ENCODE results near the gene TRPT1.

Gene TRPT1

DNA sequence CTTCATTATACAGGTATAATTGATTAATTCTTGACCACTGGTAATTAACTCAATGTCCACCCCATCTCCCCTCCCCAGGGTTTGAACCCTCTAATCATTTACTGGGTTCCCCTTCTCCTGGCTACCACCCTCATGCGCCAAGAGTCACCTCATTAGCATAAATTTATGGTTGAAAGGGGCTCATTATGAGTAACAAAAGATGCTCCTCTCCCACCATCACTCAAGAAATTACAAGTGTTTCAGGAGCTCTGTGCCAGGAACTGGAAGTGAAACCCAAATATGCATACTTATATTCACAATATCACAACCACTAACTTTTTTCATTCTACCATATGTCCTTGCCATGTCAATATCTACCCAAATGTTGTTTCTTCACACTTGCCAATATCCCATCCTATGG is 47.8 kb downstream of the TRPT1 start:
- no peak for DNase-seq (ENCODE audit: low read depth)

DNA sequence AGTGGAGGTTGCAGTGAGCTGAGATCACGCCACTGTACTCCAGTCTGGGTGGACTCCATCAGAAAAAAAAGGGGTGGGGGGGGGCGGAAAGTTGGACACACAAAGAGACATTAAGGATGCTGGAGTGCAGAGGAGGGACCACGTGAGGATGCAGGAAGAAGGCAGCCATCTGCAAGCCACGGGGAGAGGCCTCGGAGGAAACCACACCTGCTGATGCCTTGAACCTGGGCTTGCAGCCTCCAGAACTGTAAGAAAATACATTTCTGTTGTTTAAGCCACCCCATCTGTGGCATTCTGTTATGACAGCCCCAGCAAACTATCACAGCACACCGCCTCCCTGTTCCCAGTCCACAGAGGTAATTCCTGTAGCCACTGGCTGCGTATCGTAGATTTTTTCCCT is 49.2 kb downstream of the TRPT1 start:
- no peak for DNase-seq (ENCODE audit: low read depth)

Data from activated T-helper 1 cell treated with Interleukin-2 at 50 U/mL for 16 hours (primary cell).